GM21619 (cell line): Measurements from ENCODE around the gene PRM3.

ENCODE experiments used
- ATAC-seq: cut with Tn5 transposase; IDR thresholded peaks from one replicate; pipeline ENCODE4 v1.9.1; 2021; ENCODE audit not compliant: unreplicated experiment

The PRM3 gene

DNA sequence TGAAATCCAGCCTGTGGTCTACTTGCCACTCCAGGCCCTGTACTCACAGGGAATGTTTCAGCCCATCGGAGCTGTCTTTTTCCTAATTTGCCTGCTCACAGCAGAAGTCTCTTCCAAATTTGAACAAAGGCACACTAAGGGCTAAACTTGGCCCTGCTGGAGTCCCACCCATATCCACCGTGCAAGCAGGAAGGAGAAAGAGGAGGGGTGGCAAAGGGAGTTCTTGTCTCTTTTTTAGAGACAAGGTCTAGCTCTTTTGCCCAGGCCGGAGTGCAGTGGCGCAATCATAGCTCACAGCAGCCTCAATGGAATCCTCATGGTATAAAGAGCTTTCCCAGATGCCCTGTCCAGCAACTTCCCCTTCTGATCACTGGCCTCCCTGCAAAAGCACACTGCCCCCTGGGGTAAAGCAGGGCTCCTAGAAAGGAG, 10.4 kb upstream of the PRM3 start:
- ATAC-seq: no peak

DNA sequence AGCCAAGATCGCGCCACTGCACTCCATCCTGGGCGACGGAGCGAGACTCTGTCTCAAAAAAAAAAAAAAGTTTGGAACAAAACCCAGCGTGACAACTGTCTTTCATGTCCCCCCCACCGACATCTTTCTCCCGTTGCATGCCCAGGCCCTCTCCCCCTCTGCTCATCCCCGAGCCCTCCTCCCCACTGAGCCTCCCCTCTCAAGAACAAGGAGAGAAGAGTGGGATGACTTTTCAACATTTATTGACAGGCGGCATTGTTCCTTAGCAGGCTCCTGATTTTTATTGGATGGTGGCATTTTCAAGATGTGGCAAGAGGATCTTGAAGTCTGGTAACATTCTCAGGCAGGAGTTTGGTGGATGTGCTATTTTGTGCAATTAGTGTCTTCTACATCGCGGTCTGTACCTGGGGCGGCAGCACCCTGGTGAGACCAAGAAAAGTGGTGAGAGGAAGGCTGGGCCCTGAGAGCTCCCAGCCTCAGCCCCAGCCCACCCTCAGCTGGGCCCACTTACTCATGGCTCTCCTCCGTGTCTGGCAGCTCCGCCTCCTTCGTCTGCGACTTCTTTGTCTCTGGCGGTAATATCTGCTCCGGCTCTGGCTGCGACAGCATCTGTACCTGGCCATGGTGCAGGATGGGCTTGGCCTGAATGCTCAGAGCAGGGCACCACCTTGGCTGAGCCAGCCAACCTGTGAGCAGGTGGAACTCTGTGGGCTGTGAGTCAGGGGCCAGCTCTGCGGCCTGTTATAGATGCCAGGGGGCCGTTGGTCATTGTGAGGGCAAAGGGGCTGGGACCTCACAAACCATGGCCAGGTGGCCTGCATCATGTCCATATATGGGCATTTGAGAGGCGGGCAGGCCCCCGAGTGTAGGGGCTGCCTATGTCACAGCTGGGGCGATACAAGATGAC, 7.4 kb upstream of the PRM3 start, which contains the start of gene PRM1:
Gene PRM1 (minus strand): TSS at position 715 of the 907 bp plus-strand sequence. CDS start 92 bp downstream, at position 623.
- ATAC-seq: no peak

DNA sequence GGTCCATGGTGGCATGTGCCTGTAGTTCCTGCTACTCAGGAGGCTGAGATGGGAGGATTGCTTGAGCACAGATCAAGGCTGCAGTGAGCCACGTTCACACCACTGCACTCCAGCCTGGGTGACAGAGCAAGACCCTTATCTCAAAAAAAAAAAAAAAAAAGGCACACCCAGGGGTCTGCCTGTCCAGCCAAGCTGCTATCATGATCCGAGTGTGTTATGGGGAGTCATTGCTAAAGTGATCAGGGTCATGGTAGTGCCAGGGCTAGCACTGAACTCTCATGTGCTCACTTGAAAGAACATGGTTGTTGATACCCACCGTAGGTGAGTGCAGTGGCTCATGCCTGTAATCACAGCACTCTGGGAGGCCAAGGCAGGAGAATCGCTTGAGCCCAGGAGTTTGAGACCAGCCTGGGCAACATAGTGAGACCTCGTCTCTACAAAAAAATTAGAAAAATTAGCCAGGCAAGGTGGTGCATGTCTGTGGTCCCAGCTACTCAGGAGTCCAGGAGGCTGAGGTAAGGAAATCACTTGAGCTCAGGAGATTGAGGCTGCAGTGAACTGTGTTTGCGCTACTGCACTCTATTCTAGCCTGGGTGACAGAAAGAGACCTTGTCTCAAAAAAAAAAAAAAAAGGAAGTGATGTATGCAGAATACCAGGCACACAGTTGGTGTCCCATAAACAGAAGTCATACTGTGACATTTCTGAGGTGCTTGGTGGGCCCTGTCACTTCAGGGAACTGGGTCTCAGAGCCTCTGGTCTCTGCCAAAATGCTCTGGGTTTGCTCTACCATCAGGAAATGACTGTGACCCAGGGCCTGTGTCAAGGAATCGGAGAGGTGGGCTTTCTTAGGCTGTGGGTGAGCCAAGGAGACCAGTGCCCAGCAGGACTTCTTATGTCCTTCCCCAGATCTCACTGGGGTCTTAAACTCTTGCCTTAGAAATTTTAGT, 5.5 kb upstream of the PRM3 start:
- ATAC-seq: no peak

DNA sequence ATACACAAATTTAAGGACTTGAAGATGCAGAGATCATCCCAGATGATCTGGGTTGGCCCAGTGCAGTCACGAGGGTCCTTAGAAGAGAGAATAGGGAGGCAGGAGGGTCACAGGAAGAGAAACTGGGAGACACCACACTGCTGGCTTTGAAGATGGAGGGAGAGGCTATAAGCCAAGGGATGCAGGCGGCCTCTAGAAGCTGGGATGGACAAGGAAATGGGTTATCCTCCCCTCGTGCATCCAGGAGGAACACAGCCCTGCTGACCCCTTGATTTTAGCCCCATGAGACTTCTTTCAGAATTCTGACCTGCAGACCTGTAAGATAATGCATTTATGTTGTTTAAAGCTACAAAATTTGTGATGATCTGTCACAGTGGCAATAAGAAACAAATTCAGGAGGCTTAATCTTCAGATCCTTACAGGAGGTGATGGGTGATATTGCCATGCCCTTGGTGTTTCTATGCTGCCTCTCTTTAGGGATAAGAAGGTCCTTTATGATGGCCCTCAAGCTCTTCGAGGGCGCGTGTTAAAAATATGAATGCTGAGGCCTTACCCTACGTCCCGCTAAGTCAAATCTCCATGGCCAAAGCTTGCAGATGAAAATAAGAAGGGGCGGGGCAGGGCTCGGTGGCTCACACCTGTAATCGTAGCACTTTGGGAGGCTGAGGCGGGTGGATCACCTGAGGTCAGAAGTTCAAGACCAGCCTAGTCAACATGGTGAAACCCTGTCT, 4.3 kb upstream of the PRM3 start:
- no peak for ATAC-seq

DNA sequence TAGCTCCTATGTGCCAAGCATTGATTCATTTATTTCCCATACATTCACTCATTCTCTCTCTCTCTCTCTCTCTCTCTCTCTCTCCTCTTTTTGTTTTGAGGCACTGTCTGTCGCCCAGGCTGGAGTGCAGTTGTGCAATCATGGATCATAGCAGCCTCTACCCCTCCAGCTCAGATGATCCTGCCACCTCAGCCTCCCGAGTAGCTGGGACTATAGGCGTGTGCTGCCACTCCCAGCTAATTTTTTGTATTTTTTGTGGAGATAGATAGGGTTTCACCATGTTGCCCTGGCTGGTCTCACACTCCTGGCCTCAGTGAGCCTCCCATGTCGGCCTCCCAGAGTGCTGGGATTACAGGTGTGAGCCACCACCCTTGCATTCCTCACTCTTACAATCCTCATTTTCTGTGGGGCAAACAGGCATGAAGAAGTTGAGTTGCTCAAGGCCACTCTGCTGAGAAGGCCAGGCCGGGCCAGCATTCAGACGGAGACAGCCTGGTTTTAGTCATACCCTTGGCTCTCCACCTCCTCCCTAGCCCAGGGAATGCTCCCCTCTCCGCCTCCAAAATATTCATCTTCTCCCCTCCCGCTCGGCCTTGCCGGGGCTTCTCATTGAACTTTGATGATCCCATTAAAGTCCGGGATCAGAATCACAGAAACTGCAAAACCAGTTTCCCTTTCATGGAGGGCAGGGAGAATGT, 3.6 kb upstream of the PRM3 start:
- ATAC-seq: no peak

DNA sequence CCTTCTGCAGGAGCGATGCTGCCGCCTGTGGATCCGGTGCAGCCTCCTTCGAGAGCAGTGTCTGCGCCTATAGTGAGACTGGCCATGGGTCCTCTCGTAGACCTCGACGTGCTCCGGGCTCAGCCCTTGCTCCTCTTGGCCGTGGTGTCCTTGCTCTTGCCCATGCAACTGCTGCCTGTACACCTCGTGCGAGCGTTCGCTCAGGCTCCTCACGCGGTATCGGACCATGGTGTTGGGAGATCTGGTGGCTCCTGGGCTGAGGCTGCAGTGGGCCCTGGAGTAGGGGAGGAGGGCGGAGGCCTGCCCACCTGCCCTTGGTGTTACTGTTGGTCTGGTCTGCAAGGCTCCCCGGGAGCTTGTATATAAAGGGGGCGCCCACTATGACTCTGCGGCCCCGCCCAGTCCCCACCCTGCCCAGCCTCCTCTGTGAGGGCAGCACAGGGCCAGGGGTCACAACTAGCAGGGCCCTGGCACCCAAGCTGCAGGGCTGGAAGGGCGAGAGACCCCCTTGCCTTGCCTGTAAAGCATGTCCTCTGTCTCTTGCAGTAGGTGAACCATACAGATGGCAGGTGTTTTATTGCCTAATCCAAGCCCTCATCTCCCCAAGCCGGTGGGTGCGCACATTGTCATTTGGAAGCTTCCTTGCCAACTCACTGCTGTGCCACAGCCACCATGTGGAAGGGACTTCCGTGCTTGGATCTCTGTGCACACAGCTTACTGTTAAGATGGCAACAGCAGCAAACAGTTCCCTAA, 2.9 kb upstream of the PRM3 start, which contains the start of gene PRM2:
Gene PRM2 (minus strand): TSS at position 338 of the 753 bp plus-strand sequence. CDS start 110 bp downstream, at position 228.
- no peak for ATAC-seq

DNA sequence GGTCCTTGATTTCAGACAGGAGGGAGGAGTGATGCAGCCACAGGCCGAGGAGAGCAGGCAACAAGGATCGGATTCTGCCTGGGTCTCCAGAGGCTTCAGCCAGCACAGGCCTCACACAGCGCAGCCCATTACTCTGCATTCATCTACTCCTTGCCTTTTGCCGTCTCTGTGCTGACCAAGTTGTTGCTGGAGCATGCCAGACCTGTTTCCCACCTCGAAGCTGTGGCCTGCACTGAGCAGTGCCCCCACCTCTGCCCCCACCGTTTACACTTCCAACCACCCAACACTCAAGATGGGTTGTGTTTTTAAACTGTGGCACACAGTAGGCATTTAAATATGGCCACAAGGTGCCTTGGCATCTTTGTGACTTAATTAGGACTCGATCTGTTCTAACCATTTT, 1.5 kb upstream of the PRM3 start:
- no peak for ATAC-seq

DNA sequence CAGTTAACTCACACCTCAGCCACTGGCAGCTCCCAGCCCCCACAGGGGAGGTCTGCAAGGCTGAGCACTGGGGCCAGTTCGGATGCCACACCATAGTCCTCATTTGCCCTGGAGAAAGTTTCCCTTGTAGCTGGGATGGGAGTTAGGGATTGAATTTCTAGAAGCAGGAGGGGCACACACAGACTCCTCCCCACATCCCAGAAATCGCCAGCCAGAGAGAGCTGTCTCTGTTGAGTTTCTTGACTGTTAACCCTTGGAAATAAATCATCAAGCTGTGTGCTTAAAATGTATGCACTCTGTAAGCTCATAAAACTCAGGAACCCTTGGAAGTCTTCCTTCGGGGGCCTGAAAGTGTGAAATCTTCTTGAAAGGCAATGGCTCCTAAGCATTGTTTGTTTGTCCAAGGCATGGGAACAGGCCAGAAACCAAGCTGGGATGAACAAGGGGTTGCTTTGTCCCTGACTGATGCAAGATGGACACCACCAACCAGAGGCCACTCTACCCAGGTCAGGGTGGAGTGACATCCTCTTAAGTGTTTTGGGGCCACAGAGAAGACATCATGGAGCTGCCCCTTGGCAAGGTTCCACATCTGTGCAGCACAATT, 394 bp upstream of the PRM3 start:
- ATAC-seq: no peak

DNA sequence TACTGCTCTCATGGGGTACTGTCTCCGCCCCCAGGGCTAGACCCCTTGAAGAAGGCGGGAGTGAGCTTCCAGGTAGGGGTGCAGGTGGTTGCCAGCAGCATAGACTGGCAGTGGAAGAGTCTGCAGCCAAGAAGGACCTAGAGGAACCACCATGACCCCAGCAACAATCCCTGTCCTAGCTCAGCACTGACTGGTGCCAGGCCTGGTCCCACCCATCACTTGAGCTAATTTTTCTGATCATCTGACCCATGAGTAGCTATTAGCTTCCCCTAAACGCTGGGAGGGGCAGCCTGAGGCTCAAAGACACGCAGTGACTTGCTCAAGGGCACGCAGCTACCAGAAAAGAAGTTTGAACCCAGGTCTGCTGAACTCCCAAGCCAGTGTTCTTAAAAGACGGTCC, 945 bp downstream of the PRM3 start:
- no peak for ATAC-seq

DNA sequence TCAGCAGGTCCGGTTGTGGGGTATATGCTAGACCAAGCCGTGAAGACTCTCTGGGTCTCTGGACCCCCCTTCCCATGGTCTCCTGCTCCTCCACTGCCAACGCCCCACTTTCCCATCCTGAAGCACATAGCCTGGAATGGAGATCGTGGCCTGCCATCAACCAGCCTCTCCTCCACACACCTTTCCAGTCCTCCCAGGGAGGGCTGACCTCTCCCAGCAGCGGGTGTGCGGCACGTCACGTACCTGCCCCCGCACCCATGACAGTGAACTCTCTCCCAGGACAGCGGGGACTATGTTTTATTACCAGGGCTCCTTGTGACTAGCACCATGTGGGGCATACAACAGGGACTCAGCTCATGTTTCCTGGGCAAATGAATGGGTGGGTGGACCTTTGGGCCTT, 1.8 kb downstream of the PRM3 start:
- ATAC-seq: no peak

DNA sequence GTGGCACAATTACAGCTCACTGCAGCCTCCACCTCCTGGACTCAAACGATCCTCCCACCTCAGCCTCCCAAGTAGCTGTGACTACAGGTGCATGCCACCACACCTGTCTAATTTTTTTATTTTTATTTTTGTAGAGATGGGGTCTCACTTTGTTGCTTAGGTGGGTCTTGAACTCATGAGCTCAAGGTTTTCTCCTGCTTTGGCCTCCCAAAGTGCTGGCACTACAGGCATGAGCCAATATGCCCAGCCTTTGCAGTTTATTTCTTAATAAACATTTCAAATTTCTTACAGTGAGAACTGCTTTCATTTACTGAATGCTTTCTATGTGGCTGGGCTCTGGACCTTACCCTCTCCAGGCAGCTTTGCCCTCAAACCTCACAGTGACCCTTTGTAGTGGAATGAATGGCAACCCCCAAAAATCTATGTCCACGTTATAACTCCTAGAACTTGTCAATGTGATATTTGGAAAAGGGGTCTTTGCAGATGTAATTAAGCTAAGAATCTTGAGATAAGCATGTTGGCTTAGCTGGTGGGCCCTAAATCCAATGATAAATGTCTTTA, 2.7 kb downstream of the PRM3 start:
- no peak for ATAC-seq

DNA sequence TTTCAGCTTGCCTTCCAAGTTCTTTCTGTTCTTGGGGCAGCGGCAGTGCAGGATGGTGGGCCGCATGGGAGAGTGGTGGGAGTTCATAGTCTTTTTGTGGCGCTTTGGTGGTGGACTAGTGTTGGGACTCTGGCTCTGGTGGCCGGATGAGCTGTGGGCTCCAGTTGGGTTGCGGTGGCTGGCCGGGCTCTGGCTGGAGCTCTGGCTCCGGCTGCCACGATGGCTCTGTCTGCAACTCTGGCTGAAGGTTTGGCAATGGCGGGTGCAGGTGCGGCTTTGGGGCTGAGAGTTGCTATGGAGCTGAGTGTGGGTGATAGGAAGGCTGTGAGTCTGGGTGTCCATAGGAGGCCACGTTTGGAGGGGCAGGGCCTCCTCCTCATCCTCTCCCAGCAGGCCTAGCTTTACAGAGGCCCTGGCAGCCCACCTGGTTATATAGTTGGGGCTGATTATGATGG, 4.5 kb downstream of the PRM3 start, which contains the start of gene TNP2:
Gene TNP2 (minus strand): TSS at position 405 of the 455 bp plus-strand sequence. CDS start 63 bp downstream, at position 342.
- ATAC-seq: no peak

DNA sequence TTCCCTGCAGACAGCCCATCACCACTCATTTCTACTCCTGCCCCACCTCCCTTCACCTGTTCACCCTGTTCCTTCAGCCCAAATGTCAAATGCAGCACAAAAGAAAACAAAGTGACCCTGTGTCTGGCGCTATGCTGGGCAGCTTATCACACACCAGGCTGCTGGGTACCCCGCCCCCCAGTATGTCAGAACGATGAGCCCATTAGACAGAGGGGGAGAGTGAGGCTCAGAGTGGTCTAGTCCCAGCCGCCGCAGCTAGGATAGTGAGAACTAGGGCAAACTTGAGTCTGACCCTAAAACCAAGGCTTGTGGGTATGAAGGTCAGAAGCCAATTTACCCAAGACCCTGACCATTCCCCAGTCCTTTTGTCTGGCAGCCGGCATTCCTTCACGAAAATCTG, 8.3 kb downstream of the PRM3 start:
- no peak for ATAC-seq

DNA sequence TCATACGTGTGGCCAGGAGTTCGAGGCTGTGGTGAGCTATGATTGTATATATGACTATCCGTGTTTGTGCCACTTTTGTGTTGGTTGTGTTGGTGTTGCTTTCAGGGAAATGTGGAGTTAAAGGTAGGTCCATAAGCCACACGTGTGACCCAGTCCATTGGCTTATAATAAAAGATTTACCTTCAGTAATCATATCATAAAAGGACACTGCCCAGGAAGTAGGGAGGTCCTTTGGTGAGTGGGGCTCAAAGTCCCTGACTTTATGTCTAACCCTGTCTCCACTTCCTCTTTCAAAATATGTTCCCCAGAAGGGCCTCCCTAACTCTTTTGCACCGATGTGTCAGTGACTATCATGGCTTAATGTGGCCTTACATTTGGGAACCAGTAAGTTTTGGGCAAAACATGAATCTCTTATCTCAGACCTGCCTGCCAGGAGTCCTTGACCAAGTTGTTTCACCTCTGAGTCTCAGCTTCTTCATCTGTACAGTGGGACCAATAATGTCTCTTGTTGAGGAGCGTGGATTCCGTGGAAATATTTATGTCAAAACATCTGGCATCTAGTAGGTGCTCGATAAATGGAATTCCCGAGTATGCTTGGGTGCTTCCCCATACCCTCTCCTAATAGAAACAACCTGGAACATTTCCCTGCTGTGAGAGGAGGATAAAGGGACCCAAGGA, 9.1 kb downstream of the PRM3 start:
- no peak for ATAC-seq

DNA sequence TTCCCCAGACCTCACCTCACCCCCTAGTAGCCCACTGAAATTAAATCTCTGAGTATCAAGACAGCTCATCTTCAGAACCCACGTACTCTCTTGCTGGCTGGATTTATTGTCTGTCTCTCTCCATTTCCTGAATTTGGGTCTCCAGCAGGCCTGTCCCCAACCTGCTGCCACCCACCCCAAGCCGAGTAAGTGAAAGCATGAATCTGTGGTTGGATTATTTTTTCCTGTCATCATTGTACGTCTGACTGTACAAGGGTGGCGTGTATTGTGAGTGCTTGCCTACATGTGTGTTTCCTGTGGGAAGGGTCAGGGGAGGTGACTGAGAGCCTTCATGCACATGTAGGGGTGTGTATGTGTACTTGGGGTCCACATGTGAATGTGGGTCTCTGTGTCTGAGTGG, 9.7 kb downstream of the PRM3 start:
- no peak for ATAC-seq

DNA sequence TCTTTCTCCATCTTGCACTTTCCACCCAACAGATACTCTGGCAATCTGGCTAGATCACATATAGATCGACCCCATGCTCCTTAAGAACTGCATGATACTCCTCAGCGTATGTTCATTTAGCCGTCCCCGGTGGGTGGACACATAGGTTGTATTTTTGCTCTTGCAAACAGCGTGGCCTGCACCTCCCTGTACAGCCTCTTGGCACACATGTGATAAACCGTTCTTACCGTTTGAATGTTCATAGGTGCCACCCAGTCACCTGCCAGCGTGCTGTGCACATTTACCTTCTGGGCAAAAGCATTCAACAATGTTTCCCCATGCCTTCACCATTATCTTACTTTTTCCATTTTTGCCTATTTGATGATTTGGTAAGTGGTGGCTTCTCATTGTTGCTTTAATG, 10.5 kb downstream of the PRM3 start:
- ATAC-seq: no peak

DNA sequence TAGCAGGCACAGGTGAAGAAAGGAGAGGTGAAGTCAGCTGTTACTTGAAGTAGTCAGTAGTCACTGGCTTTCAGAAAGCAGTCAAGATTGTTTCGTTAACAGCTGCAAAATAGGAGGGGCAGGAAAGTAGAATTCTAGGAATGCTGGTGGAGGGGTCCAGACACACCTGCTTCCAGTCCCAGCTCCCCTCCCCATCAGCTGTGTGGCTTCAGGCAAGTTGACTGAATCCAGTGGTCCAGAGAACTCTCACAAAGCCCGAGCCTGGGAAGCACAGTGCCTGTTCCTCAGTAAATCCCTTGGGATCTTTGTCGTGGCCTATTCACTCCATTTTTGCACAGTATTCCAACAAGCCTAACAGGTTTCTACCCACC, 12.8 kb downstream of the PRM3 start:
- ATAC-seq: no peak
